HG03045 (cell line): ENCODE measurements around the gene MB21D2.
A peak's percentile ranks its signal among the peaks of the same experiment; 100 is the strongest.

Source experiments
- ATAC-seq: cut with Tn5 transposase; IDR thresholded peaks from one replicate; pipeline ENCODE4 v1.9.1; 2021; ENCODE audit warnings: mild to moderate bottlenecking, moderate library complexity; ENCODE audit not compliant: unreplicated experiment

MB21D2 gene

DNA sequence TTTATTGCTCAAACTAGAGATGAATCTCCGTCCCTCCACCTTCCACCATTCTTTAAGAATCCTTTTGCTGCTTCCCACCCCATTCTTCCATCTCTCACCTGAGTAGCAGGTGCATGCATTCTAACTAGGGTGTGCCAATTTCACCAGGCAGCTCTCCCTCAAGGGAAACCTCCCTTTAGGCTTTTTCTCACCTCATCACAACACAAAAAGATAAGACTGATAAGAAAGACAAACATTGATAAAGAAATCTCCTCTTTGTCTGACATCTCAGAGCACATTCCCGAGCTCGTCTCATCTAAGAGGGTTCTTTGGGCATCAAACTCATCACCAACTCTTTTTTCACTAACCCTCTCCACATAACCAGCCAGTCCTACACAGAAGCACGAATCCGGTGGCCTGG is 23.0 kb downstream of the MB21D2 start:
- ATAC-seq = no peak

DNA sequence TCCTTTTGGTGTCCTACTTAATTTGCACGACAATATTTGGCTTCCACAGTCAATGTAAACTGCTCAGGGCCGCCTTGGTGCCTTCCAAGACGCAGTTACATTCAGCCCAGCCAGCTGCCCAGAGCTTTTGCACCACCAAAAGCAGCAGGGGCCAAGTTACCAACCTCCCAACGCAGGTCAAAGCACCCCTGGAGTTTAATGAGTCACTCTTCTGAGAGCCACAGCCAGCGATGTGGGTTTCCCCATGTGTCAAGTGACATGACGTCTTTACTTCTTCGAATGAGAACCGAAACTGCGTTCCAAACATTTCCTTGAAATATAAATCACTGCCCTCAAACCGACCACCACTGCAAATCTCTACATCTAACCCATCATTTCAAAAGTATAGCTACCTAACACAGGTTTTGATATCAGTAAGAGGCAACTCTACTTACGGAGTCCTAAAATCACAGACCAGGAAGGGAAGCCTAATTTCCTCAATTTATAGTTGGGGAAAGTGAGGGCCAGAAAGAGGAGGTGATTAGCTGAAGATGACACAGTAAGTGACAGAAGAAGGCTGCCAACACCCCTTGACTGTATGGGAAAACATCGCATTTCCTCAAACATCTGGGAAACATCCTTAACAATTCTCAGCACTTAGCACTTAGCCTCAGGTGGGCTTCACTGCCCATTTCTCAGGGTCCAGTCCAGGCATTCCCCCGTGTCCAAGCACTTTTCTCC is 24.5 kb downstream of the MB21D2 start:
- ATAC-seq = peak; percentile 94

DNA sequence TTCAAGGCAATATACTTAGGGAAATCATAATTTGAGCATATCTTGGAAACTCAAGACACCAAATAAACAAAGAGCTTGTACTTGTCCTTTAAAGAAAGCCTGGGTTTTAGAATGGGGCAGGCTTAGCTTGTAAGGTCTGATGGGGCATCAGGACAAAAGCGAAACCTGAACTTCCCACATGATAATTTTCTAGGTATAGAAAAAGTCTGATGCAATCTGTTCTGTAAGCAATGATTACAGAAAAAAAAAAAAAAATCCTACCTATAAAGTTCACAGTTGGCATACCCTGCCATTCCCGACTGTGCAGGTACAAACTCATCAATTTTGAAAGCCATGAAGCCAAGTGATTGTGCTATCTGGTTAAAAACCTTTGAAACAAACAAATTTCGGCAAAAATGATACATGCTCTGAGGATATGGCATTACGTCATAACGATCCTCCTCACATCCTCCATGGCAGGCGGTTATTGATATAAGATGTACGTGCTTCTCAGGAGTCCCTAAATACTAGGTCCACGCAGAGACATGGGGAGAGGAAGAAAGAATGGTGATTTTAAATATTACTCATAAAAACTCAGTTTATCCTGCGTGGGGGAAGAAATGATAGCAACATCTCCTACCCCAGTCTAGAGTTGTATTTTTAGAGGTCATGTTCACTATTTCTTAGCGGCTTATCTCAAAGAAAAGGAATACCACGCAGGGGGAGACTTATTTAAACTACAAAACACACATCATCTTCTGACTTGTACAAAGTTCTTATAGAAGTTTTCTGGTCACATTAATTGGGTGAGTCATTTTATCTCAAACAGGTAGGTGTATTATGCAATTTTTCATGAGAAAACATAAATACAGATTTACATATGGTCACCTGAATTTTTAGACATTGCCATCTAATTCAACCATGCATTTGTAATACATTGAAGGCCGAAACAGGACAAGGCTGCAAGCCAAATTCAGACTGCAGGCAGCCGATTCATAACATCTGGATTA is 27.0 kb downstream of the MB21D2 start:
- no peak for ATAC-seq

DNA sequence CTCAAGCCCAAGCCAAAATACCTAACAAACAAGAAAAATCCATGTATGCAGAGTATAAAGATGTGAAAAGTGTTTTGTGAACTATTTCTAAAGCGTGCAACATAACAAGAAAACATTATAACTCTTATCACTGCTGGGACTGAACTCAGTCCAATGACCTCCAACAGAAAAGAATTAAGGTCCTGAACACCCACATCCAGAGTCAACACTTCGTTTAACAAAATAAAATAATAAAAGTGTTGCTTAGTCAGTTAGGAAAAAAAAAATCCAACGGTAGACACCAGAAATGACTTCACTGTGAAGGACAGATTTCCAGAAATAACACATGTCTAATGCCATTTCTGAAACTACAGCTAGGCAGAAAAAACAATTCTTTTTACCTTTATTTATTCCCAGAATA is 28.0 kb downstream of the MB21D2 start:
- ATAC-seq = no peak

DNA sequence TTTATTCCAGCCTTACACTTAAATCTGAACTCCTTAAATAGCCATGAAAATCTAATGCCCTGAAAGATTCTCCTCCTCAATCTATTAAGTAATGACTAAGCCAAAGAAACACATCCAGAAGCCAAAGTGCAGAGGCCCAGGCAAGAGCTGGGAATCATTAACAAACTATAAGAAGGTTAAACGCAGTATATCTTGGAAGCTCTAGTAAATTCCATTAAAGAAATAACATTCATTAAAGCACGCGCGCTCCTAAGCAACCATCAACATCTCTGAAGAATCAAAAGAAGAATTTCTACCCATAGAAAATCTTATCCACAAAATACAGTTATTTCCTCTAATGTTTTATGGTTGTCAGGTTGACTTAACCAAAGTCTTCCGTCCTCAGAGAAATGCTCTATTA is 29.5 kb downstream of the MB21D2 start:
- ATAC-seq = no peak

DNA sequence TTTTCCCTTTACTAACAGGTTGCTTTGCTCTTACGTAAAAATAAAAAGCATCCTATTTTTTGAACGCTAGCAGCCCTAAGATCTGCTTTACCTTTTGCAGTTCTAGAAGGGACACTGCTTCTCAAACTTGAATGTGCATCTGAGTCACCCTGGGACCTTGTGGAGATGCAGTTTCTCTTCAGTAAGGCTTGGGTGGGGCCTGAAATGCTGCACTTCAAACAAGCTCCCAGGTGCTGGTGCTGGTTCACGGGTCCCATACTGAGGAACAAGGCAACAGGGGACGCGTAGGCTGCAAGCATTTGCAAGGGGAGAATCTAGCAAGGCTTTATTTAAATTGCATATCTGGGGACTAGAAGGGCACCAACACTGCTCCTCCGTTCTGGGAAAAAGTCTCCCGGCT is 30.0 kb downstream of the MB21D2 start:
- no peak for ATAC-seq

DNA sequence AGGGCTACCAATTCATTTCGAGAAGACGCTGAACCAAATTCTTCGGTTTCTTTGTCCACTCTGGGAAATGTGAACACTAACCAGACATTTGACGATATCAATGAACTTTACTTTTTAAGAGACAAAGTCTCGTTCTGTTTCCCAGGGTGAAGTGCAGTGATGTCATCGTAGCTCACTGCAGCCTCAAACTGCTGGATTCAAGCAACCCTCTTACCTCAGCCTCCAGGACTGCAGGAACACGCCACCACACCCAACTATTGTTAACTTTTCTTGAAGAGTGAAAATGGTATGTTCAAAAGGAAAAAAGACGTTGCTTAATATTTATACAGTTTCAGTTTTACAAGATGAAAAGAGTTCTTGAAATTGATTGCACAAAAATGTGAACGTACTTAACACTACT is 30.6 kb downstream of the MB21D2 start:
- ATAC-seq = no peak

DNA sequence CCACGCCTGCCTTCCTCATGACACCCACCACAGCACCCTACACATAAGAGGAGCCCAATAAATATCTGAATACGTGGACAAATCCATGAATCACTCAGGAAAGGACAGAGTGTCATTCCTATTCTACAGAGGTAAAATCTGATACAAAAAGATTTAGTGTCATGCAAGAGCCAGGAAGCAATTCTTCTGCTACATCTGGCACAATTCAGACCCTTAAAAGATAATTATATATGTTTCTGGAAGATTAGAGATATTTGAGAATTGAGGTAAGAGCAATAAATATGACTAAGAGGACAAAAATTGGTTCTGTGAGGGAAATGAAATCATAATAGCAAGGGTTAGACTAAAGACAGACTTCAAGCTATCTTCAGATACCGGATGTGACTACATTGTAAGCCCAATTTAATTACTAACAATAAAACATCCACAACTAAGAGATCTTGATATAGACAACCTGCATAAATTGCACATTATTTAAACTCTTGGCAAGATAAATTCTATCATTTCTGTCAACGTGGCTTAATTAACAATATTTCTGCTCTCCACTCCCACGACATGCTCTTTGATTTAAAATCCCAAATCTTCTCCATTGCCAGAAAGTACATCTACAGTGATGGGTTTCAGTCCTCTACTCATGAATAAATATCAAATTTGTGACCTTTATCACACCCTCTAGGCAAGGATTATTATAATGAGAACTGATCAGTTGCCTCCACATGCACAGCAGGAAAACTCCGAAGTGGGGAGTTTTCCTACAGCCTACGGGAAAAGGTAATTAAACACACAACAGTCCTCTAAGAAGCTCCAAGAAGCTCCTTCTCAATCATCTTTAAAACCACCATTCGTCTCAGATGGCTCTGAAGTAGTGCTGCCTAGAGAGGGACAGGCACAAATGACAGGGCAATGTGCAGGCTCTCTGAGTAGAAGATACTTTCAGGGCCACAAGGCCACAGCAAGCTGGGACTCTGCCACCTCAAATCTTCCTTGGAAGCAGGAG is 32.6 kb downstream of the MB21D2 start:
- ATAC-seq = no peak

DNA sequence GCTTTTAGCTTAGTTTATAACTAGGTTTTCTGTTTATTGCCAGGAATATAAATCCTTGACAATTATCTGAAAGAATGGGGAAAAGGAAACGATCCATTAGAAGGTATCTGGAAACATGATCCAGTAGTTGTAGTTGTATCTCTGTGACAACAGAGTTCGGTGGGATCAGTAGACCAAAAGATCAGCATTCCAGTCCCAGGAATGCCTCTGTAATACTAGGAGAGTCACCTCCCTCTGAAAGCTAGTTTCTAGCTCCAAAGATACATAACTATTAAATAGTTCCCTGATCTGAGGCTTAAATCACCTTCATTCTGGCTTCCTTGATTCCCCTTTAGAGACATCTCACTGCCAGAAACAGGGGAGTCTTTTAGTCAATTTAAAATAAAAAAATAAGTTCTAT is 34.1 kb downstream of the MB21D2 start:
- no peak for ATAC-seq

DNA sequence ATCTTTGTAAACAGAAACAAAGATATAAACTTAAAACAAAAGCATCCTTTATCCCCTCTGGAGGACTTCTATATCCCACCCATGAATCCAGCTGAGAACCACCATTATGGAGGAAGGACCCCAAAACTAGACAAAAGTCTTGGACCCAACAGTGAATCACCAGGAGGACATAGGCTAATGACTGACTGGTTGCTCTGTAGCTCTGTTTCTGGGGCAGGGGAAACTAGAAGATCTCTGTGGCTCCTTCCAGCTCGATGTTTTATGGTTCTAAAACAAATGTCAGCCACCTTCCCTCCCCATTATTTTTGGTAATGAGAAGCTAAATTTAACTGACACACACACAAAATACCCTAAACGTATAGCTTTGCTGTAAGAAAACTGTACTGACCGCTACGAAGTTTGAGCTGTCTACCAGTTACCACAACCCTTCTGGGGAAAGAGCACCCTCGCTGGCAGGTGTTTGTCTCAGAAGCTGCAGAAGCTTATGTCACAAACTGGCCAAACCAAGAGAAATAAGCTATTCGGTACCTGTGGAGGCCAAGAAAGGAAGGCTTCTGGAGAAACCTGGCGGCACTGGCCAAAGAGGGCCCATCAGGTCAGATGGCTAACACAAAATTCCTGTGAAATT is 36.4 kb downstream of the MB21D2 start:
- ATAC-seq = no peak

DNA sequence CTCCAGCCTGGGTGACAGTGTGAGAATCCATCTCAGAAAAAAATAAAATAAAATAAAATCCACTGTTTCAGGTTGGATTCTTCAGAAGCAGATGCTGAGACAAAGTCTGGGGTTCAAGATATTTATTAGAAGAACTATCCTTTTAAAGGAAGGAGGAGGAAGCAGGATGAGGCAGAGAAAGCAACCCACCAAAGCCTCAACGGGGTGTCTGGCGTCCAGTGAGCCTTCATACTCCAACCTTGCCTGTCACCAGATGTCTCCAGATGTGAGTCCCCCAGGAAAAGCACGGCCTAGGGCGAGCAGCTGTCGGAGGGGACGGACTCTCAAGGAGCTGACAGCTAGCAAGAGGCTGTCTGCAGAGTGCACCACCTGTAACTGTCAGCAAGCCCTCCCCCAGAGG is 37.3 kb downstream of the MB21D2 start:
- no peak for ATAC-seq

DNA sequence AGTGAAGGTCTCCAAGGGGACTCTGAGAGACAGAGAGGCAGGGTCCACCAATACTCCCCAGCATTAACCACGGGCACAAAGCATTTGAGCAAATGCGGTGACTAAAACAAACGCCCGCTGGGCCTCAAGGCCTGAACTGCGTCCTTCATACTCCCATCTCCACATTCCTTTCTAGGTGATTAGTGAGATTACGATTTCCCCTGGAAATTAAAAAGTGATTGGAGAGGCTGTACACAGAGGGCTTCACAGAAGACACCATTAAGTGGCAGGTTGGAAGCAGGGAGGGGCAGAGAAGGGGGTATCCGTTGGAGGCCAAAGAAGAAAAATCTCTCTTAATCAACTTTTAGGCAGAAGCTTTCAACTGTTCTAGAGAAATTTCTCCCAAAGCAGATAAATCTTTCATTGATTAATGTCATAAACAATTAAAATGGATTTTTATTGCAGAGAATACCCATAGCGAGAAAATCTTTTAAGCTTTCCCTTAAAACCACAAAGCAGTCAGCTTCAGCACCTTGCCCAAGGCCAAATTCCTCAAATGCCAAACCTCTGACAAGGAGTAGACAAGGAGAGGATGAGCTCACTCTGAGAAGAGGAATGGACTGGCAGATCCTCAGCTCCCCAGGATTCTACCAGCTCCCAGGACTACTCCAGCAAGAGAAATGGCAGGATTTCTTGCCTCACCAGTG is 38.2 kb downstream of the MB21D2 start:
- ATAC-seq = no peak

DNA sequence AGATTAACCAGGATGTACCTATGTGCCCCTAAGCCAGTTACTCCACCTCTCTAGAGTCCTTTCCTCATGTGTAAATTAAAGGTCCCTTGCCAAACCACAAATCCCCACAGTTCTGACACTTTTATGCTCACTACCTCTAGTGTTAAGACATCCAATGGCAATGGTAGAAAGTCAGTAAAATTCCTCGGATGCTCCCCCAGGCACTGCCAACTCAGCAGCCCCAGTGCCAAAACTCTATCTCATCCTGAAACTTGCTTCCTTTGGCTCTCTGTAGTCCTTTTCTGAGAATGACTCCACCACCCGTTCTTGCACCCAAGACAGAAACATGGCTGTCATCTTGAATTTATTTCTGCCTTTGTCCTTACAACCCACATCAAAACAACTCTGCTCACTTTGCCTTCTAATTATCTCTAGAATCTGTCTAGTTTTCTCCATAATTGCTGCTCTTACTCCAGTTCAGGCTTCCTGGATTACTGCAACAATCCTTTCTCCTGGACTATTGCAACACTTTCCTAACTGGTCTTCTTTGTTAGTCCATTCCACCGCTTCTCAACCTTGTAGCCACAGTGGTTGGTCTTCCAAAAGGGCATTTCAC is 41.6 kb downstream of the MB21D2 start:
- ATAC-seq = no peak

DNA sequence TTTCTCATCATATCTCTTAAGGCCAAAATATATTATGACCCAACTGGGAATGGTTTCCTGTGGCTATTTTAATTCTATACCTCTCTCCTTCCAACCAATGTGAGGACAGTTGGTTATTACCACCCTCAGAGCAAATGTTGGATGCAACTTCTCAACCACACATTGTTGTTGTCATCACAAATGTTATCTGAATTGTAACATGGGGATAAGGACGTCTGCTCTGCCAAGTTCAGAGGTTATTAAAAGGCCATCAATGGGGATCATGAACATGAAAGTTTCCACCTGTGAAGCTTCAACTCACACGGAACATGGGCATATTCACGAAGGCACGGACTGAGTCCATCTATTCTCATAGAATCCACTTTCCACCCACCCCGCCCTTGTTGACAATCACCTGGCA is 46.8 kb downstream of the MB21D2 start:
- no peak for ATAC-seq

DNA sequence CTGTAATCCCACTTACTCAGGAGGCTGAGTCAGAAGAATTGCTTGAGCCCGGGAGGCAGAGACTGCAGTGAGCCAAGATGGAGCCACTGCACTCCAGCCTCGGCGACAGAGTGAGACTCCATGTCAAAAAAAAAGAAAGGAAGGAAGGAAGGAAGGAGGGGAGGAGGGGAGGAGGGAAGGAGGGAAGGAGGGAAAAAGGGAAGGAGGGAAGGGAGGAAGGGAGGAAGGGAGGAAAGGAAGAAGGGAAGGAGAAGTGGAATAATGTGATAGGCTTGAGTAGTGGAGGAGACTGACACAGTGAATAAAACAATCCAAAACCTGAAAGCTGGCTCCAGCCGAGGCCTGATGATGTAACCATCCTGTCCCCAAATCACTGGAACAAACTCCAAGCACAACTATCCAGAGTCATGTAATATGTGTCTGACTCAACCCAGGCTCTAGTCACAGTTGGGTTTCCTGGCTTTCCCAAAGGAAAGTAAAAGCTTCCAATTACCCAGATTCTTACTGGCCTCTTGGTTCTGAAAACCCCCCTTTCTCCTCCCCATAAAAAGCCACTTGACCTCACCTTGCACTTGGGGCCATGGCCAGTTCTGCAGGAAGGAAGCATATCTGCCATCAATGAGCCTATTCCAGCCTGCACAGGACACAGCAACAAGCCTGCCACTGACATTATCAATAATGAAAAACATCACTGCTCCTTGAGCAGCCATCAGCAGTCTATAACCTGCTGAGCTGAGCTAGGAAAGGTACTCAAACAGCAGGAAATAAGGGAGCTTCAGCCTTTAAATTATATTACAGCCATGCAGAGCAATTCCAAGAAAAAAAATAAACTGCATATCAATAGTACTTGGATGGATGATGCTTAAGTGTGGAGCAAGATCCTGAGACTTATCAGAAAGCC is 48.3 kb downstream of the MB21D2 start:
- ATAC-seq = no peak

DNA sequence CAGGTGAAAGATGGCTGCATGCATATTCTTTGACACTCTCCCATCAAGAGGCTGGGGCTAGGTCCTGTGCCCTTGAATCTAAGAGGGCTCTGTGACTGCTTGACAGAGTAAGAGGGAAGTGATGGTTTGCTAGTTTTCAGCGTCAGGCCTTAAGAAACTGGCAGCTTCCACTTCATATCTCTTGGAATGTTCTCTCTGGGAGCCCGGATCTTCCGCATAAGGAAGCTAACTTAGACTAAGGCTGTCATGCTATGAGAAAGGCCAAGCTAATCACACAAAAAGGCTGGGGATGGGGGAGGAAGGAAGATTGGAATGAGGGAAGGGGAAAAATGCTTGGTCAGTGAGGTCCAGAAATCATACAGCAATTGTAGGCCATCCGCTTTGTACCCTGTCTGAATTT is 50.0 kb downstream of the MB21D2 start:
- ATAC-seq = no peak

DNA sequence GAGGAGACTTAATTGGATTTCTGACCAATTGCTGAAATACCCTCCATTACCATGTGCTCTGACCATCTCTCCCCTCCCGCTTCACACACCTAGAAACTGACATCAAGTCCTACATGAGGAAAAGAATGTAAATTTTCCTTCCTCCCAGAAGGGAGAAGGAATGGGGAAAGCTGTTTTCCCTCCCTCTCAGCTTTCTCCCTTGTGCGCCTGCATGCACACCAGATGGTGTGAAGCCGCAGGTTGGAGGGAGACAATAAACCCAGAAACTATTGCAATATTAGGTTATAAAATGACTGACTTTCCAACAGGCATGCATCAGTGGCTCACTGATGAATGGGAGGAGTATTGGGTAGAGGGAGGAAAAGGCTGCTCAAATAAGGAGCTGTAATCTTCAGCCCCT is 50.9 kb downstream of the MB21D2 start:
- no peak for ATAC-seq

DNA sequence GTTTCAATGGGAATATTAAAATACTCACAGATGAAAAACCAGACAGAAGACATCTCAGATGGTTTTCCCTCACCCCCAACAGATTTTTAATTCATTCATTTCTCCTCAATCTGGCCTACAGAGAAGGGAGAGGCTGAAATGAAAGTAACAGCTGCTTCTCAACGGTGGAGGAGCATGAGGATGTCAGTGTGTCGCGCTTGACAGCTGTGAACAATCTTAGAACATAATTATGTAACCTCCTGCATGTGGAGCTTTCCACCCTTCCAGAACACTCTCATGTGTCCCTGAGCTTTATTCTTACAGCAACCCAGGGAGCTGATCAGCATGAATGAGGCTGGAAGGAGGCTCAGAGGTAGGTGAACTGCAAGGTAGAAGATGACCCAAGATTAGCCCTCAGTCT is 52.7 kb downstream of the MB21D2 start:
- peak; percentile 82 for ATAC-seq

DNA sequence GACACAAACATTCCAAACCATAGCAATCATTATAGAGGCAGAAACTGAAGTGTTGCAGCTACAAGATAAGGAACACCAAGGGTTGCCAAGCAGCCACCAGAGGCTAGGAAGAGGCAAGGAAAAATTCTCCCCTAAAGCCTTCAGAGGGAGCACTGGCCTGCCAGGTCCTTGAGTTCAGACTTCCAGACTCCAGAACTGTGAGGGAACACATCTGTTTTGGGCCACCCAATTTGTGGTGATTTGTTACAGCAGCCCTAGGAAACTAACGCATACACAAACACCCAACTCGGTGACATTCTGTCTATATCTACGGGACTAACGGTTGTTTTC is 54.6 kb downstream of the MB21D2 start:
- no peak for ATAC-seq
